ENCODE results near the gene TIGAR.

- TF ChIP-seq CTCF (IDR thresholded peaks at IDR 0.05; ENCODE audit: low read length) (no peak), EZH2 (IDR thresholded peaks at IDR 0.05; ENCODE audit: borderline replicate concordance, low read length) (no peak)
Observed at GRCh38 chr12:4387607-4388006, 66.6 kb downstream of the TIGAR start.

All from OCI-LY1 (cell line).